DMS114 treated with DMSO at 0.1 percent for 48 hours (cell line): Measurements from ENCODE around the gene HIKESHI.
A peak's percentile ranks its signal among the peaks of the same experiment; 100 is the strongest.
"Not testable (repeated sequence)": the region's sequence is repeated elsewhere in the genome, so short reads cannot be mapped to it uniquely, and the experiment has no call there.

Experiments
- DNase-seq: peaks from one replicate; lab custom pipeline; 2025; ENCODE audit not compliant: unreplicated experiment; lab: John Stamatoyannopoulos, UW

The HIKESHI gene, protein sequence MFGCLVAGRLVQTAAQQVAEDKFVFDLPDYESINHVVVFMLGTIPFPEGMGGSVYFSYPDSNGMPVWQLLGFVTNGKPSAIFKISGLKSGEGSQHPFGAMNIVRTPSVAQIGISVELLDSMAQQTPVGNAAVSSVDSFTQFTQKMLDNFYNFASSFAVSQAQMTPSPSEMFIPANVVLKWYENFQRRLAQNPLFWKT

DNA sequence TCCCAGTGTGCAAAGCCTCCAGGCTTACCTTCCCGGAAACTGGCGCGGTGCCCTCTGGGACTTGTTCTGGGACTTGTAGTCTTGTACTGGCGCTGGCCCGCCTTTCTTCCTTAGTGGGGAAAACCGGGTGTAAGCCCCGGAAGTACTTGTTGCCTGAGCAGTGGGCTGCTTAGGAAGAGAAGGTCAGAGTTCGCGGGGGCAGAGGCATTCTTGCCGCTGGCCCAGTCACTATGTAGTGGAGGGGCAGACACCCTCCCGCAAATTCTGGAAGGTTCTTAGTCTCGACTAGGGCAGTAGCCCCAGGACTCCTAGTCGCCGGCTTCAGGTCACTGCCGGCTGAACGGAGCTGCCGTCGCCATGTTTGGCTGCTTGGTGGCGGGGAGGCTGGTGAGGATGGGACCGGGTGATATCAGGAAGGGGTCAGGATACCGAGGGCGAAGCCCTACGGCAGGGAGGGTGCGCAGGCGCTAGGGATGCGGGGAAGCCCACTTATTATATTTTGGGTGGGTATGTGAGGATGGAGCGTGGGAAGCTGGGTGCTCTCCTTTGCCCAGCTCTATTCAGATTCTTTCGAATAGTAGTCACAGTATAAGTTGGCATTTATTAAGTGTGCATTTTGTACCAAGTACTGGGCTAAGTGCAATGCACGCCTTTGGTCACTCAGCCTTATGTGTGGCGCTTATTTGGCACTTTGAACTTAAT is at the start of gene HIKESHI:
Gene HIKESHI (plus strand): TSS at position 149 of the 702 bp plus-strand sequence. CDS start 209 bp downstream, at position 358.
- DNase-seq: peak; percentile 92

DNA sequence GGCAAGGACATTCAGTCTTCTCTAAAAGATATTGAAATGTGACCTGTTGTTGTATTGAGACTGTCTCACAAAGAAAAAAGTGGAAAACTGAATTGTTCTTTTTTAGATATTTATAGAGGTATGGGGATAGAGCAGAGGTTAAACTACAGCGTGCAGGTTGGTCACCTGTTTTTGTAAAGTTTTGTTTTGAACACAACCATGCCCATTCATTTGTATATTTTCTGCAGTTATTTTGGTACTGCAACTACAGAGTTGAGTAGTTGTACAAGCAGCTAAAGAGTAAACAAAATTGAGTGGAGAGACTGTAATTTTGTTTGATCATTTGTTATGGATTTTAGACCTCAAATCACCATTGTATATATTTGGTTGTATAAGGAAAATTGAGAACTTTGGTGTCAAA is 46.1 kb upstream of the HIKESHI start:
- no peak for DNase-seq

DNA sequence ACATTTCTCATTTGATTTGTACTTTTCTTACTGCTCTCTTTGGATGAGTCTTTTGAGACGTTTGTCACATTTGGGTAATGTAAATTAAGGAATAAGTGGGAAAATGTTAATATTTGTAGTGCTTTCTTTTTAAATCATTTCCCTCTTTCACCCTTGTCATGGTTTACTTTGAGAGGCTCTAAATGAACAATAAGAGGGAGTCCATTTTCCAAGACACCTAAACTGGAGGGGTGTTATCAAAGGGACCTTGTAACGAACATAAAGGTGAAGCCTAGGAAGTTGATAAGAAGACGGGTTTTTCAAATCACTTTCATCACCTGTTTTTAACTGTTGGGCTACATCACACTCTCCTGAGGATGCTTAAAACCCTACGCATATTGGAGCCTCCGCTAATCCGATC is 45.4 kb upstream of the HIKESHI start:
- DNase-seq: no peak

DNA sequence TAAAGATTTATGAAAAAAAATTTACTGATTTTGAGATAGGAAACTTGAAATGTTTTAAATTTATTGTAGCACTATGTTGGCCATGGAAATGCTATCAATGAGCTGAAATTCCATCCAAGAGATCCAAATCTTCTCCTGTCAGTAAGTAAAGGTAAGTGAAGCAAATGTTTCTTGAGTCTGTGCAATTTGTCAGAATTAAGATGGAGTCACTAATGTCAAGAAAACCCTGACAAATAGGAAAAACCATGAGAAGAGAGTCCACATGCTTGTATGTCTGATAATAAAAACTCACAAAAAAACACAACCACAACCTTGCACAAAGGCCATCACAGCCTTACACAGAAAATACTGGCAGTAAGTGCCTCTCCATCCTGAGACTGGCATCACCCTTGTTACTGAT is 44.6 kb upstream of the HIKESHI start:
- no peak for DNase-seq

DNA sequence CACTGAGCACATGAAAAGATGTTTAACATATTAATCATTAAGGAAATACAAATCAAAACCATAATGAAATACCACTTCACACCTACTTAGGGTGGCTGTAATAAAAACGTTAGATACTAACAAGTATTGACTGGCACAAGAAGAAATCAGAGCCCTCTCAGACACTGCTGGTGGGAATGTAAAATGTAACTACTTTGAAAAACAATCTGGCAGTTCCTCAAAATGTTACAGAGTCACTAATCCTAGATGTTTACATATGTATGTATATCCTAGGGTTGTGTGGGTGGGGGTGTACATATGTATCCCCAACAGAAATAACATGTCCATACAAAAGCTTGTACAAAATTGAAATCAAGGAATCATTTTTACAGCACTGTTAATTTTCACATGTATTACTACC is 42.3 kb upstream of the HIKESHI start:
- DNase-seq: no peak

DNA sequence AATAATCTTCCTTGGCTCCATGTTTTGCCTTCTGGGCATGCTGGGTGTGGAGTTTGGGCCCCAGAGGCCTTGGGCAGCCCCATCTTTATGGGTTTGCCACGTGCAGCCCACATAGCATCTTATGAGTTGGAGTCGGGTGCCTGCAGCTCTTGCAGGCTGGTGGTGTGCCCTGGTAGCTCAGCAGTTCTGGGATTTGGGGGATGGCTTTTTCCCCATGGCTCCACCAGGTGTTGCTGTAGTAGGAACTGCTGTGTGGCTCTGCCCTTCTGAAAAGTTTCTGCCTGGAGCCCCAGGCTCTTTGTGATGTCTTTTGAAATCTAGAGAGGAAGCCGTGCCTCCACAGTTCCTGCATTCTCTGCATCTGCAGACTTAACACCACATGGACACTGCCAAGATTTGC is 40.7 kb upstream of the HIKESHI start:
- no peak for DNase-seq

DNA sequence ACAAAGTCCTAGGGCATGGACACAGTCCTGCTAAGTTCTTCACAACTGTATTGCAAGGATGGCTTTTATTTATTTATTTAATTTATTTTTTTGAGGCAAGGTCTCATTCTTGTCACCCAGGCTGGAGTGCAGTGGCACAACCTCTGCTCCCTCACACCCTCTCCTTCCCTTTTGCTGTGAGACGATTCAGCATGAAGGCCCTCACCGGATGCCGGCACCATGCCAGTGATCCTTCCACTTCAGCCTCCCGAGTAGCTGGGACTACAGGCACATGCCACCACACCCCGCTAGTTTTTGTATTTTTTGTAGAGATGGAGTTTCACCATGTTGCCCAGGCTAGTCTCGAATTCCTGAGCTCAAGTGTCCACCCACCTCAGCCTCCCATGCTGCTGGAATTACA is 39.7 kb upstream of the HIKESHI start:
- no peak for DNase-seq

DNA sequence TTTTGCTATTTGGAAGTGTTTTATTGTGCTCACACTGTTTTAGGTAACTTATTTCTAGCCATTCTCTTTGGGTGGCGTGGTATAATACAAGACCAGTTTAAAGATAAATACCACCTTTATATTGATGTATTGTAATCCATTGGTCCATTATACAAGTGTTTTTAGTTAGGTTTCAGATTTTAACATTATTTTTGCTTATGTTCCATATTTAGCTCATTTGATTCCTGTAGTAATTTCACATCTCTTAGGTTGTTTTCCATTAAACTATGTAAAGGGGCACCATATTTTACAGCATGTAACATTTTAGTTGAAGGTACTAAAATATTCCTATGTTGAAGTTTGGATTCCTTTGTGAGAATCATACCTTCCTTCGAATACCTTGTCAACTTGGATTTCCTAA is 37.4 kb upstream of the HIKESHI start:
- DNase-seq: no peak

DNA sequence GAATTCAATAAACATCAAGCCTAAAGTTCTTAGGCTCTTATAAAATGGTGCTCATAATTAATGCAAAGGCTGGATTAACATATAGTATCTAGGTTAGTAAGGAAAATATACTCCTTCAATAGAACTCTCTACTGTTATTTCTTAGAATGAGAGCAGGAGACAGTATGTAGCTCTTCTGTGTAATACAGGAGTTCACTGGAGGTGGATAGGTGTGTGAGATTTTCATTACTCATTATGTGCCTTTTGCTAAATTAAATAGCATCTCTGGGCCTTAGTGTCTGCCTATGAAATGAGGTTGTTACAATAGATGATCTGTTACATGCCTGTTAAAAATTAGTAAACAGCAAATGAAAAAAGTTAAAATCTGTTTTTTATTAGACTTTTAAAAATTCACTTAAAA is 36.8 kb upstream of the HIKESHI start:
- DNase-seq: no peak

DNA sequence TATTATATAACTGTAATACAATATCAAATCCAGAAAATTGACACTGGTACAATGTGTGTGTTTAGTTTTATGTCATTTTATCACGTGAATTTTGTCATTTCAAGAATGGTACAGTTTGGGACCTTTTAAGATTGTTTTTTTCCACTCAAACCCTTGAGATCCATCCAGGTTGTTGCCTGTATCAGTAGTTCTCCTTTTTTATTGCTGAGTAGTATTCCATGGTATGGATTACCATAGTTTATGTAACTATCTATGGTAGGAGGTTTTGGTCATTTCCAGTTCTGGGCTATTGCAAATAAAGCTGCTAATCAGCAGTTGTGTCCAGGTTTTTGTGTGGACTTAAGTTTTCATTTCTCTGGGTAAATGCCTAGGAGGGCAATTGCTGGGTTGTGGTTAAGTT is 32.4 kb upstream of the HIKESHI start:
- DNase-seq: no peak

DNA sequence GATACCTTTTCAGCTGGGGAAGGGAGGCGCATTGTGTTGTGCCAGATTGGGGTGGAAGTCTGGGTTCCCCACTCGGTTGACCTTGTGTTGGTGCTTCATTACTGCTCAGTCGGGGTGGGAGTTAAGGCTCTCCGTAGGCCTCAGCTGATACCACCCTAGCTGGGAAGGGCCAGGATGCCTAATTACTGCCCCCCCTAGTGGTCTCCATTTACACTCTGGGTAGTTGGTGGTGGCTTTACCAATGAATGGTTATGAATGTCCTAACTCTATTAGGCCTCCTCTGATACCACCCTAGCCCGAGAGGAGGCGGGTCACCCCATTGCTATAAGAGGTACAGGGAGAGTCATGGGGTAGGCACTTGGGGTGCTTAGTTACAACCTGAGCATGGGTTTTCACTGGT is 27.5 kb upstream of the HIKESHI start:
- no peak for DNase-seq

DNA sequence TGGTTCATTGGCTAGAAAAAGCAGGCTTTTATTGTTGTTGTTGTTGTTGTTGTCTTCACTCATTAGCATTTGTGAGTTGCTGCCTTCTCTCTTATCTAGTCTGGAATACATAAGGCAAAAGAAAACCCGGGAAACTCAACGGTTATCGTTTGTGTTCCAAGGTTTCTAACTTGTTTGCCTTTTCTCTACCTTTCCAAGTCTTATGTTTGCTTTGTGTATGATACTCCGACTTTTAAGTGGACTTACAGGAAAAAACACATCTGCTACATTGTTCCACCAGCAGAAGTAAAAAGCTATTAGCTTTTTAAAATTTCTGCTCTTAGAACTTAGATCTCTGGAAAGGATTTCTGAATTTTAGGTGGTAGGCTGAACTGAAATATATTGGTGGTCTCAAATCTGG is 27.0 kb upstream of the HIKESHI start:
- no peak for DNase-seq

DNA sequence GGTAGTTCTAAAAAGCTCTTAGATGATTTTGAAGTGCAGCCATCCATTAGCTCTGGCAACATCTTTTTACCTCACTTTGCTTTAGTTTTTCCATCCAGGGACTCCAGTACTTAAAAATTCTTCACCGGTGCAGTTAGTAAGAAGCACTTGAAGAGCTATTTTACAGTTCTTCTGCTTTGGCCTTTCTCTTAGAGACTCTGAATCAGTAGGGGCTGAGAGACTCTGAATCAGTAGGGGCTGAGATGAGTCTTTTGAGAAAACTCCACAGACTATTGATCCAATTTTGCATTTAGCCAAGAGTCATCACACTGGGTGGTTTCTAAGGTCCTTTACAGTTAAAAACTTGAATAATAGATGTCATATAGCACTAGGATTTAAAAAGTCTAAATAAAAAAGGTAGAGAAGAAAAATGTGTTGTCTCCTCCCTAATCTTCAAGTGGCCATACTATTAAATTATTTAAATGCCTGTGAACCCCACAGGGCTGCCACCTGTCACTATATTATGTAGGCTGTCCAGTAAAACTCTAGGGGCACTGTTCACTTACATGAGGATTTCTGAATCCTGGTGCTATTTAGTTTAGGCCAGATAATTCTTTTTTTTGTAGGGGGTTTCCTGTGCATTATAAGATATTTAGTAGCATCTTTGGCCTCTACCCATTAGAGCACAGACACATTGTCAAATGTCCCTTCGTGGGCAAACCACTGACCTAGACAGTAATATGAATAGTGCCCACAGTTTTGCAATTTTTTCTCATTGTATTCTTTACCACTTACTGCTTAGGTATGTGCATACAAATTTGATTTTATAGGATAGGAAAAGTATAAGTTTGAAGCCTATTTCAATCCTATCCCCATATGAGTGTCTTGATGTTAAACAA is 26.3 kb upstream of the HIKESHI start:
- no peak for DNase-seq

DNA sequence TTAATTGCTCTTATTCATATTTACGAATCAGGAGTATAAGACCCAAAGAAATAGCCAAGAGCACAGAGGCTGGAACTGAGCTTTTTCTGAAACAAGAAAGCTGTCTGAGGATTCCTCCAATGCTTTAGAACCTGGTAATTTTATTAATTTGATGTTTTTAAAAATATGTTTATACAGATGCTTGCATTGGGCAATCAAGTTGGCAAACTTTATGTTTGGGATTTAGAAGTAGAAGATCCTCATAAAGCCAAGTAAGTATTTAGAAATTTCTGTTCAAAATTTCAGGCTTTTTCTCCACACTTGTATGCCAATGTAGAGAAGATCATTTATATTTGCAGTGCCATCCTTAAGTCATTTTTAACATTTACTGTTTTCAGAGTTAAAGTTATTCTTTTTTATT is 24.3 kb upstream of the HIKESHI start:
- DNase-seq: no peak

DNA sequence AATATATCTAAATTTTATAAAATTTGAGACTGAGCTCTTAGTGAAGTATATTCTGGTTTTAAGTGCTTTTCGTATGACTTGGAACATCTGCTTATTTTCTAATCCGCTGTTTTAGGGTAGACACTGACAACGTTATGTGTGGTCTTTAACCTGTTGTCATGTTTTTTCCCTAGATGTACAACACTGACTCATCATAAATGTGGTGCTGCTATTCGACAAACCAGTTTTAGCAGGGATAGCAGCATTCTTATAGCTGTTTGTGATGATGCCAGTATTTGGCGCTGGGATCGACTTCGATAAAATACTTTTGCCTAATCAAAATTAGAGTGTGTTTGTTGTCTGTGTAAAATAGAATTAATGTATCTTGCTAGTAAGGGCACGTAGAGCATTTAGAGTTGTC is 23.8 kb upstream of the HIKESHI start:
- no peak for DNase-seq

DNA sequence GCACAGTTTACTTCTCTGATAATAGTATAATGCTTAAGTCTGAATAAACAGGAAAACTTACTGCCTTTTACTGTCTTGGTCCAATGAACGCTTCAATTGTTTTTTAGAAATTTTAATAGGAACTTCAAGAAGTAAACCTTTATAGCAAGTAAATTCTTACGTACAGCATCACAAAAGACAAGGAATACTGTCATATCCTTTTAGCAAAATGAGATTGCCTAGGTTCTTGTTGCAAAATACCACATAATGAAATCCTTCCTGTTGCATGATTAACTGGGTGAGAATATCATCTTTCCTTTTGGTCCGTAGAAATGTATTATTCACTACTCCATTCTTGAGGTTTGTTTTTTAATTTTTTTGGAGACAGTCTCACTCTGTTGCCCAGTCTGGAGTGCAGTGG is 22.3 kb upstream of the HIKESHI start:
- DNase-seq: no peak

DNA sequence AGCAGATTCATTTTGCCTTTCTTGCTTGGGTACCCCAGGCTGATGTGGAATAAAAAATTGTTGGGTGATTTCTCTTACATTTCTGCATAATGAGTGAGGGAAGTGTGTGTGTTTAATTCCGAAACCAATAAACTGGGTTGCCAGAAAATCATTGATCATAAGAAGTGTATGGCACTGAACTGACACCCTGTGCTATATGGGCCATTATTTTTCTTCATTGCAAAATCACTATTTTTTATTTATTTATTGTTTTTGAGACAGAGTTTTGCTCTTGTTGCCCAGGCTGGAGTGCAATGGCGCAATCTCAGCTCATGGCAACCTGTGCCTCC is 14.6 kb upstream of the HIKESHI start:
- DNase-seq: no peak

DNA sequence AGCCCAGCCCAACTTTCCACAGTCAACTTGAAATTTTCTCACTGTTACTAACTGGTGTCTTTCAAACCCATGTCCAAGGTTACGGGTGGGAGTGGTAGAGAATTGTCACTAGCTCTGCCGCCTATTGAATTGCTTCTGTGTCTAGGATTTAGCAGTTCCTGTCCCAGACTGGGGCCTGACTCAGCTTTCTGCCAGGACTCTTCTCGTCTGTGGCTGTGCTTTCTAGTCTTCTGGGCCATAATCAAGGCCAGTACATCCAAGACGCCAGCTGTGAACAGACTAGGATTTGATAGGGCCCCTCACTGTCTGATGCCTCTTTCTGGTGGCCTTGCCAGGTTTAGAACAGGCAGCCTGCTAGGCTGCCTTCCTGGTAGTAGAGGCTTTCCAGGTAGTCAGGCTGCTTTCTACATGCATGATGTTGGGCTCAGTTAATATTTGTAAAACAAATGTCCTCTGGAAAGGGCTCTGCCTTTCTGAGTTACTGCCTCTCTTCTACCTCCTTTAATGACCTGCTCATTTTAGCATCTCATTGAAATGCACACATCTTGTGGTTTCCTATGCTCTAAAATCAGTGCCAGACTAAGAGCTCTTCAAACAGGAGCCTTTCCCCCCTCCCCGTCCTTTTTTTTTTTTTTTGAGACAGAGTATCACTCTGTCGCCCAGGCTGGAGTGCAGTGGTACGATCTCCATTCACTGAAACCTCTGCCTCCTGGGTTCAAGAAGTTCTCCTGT is 13.1 kb upstream of the HIKESHI start:
- no peak for DNase-seq

DNA sequence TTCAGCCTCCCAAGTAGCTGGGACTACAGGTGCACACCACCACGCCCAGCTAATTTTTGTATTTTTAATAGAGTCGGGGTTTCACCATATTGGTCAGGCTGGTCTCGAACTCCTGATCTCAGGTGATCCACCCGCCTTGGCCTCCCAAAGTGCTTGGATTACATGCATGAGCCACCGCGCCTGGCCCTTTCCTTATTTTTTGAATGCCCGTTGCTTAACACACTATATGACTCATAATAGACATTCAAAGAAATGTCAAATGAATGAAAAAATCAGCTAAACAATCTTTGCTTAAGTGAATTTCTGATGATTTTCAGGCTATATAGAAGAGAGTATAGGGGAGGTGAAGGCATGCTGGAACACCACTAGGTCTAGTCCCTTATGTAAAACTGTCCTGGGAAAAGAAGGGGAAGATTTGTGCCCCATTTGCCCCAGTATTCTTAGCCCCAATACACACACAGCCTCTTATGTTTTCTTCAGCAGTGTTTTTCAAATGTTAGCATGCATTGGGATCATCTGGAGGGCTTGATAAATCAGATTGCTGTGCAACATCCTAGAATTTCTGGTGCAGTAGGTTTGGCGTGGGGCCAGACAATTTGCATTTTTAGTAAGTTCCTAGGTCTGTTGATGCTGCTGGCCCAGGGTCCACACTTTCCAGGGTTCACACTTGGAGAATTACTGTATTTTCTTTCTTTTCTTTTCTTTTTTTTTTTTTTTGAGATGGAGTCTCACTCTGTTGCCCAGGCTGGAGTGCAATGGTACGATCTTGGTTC is 12.3 kb upstream of the HIKESHI start:
- not testable (repeated sequence) for DNase-seq

DNA sequence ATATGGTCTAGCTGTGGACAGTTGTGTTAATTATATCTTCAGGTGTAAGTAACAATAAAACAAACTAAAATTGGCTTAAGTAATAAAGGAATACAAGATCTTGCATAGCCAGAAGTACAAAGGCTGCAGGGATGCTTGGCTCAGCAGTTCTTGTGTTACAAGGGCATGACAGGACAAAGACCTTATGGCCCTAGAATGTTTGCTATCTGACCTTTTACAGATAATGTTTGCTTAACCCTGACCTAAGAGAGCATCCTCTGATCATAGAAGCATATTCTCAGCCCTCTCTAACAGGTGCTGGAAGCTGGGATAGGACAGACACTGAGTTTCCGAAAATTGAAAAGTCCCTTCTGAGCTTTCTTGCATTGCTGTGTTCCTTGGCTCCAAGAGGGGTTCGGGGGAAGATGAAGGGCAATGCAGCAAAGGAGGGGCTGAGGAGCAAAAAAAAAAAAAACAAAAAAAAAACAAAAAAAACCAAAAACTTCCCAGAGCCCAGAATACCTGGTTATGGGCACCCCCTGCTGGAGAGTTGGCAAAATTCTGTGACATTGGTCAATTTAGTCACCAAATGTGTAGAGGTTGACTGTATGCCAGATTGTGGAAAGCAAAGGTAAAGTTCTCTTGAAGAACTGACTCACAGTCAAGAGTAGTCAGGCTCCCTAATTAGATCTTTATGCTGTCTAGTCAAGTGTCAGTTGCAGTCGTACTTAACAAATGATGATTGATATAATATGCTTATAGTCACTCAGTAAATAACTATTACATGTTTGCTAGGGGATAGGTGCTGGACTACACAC is 10.4 kb upstream of the HIKESHI start:
- peak; percentile 24 for DNase-seq
